PC-3 (cell line): ENCODE data around the gene WDR90.

Source experiments
- EZH2 ChIP-seq: fragments of 300-600 bp; sonication (generic); IDR thresholded peaks from one replicate; pipeline ENCODE4 v1.6.1; 2017; ENCODE audit warnings: antibody characterized with exemption, mild to moderate bottlenecking, low read length; ENCODE audit not compliant: unreplicated experiment
- TF ChIP-seq, protein P1 (sequence below): fragments of 300-600 bp; sonication (generic); conservative IDR thresholded peaks from 2 replicates; pipeline ENCODE4 v1.5.1; 2017; ENCODE audit warnings: antibody characterized with exemption, low read depth, mild to moderate bottlenecking, low read length

DNA sequence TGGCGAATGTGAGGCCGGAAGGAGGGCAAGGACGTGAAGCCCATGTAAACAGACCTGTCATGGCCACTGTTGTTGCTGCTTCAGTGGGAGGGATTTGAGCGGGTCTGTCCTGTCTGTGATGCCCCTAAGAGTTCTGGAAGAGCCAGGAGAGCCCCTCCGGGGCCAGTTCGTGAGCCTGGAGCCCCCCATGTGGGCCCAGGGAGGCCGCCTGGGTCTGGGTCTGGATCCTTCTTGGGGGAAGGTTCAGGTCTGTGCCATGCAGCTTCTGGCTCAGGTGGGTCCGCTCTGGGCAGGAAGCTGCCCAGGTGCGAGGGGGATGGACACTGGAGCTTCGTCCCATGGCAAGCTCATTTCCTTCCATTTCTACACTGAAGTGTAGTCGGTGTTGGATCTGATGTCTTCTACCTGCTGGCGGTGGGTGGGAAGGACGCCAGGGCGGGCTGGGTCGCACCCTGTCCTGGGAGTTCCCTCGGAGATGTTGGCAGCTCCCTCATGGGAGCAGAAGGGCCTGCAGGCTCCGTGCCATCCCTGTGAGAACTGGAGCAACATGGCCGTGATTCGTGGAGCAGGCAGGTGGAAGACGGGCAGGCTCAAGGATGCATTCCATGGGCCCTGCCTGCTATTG, 29.6 kb upstream of the WDR90 start:
- TF ChIP-seq, protein P1, sequence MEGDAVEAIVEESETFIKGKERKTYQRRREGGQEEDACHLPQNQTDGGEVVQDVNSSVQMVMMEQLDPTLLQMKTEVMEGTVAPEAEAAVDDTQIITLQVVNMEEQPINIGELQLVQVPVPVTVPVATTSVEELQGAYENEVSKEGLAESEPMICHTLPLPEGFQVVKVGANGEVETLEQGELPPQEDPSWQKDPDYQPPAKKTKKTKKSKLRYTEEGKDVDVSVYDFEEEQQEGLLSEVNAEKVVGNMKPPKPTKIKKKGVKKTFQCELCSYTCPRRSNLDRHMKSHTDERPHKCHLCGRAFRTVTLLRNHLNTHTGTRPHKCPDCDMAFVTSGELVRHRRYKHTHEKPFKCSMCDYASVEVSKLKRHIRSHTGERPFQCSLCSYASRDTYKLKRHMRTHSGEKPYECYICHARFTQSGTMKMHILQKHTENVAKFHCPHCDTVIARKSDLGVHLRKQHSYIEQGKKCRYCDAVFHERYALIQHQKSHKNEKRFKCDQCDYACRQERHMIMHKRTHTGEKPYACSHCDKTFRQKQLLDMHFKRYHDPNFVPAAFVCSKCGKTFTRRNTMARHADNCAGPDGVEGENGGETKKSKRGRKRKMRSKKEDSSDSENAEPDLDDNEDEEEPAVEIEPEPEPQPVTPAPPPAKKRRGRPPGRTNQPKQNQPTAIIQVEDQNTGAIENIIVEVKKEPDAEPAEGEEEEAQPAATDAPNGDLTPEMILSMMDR, result no peak
- TF ChIP-seq EZH2, result no peak
